GM18517 (cell line): ENCODE results near the gene NEUROG1.

Experiments
- ATAC-seq: cut with Tn5 transposase; IDR thresholded peaks from one replicate; pipeline ENCODE4 v1.9.1; 2021; ENCODE audit warnings: mild to moderate bottlenecking, moderate library complexity; ENCODE audit not compliant: unreplicated experiment

Gene NEUROG1

GRCh38 chr5:135535820-135536801 is at the start of gene NEUROG1:
NEUROG1 (minus strand) TSS chr5:135535964; CDS start chr5:135535690, 274 bp downstream.
- no peak for ATAC-seq

- no peak for ATAC-seq
Observed at GRCh38 chr5:135584918-135585317, 49.2 kb upstream of the NEUROG1 start.

- no peak for ATAC-seq
Observed at GRCh38 chr5:135584276-135584675, 48.5 kb upstream of the NEUROG1 start.

GRCh38 chr5:135582099-135582781 is 46.5 kb upstream of the NEUROG1 start:
- ATAC-seq: no peak

GRCh38 chr5:135578685-135579341 is 43.0 kb upstream of the NEUROG1 start, which contains the start of gene CXCL14:
CXCL14 (minus strand) TSS chr5:135578991; CDS start chr5:135578778, 213 bp downstream.
- ATAC-seq: no peak

GRCh38 chr5:135578305-135578684 is 42.5 kb upstream of the NEUROG1 start:
- no peak for ATAC-seq

GRCh38 chr5:135577421-135577820 is 41.7 kb upstream of the NEUROG1 start:
- ATAC-seq: no peak

- no peak for ATAC-seq
Observed at GRCh38 chr5:135576075-135576599, 40.4 kb upstream of the NEUROG1 start.

GRCh38 chr5:135574493-135574892 is 38.7 kb upstream of the NEUROG1 start:
- no peak for ATAC-seq

GRCh38 chr5:135571902-135572301 is 36.1 kb upstream of the NEUROG1 start:
- ATAC-seq: no peak

GRCh38 chr5:135571066-135571609 is 35.4 kb upstream of the NEUROG1 start:
- no peak for ATAC-seq

- no peak for ATAC-seq
Observed at GRCh38 chr5:135570453-135570764, 34.6 kb upstream of the NEUROG1 start.

GRCh38 chr5:135569755-135570452 is 34.1 kb upstream of the NEUROG1 start:
- ATAC-seq: no peak

- no peak for ATAC-seq
Observed at GRCh38 chr5:135568923-135569360, 33.2 kb upstream of the NEUROG1 start.

GRCh38 chr5:135568246-135568645 is 32.5 kb upstream of the NEUROG1 start:
- ATAC-seq: no peak

GRCh38 chr5:135567661-135568060 is 31.9 kb upstream of the NEUROG1 start:
- ATAC-seq: no peak

- ATAC-seq: no peak
Observed at GRCh38 chr5:135566422-135567400, 30.9 kb upstream of the NEUROG1 start.

GRCh38 chr5:135565725-135566421 is 30.1 kb upstream of the NEUROG1 start:
- ATAC-seq: no peak
